ENCODE measurements around the gene TJP3.

DNA sequence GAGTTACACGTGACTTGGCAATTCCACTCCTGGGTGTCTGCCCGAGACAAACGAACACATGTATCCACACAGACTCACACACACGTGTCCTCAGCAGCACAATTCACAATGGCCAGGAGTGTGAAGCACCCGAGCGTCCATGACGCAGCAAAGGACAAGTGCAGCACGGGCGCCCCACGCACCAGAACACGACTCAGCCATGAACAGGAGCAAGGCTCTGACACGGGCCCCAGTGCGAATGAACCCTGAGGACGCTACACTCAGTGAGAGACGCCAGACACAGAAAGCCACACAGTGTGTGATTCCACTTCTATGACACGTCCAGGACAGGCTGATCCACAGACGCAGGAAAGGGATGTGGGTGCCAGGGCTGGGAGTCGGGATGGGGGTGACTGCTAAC is 44.3 kb upstream of the TJP3 start:
- TF ChIP-seq, protein P1, sequence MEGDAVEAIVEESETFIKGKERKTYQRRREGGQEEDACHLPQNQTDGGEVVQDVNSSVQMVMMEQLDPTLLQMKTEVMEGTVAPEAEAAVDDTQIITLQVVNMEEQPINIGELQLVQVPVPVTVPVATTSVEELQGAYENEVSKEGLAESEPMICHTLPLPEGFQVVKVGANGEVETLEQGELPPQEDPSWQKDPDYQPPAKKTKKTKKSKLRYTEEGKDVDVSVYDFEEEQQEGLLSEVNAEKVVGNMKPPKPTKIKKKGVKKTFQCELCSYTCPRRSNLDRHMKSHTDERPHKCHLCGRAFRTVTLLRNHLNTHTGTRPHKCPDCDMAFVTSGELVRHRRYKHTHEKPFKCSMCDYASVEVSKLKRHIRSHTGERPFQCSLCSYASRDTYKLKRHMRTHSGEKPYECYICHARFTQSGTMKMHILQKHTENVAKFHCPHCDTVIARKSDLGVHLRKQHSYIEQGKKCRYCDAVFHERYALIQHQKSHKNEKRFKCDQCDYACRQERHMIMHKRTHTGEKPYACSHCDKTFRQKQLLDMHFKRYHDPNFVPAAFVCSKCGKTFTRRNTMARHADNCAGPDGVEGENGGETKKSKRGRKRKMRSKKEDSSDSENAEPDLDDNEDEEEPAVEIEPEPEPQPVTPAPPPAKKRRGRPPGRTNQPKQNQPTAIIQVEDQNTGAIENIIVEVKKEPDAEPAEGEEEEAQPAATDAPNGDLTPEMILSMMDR (conservative IDR thresholded peaks at IDR 0.05; ENCODE audit: low read depth, low read length) = no peak
- no peak for TF ChIP-seq EZH2 (IDR thresholded peaks at IDR 0.05; ENCODE audit: borderline replicate concordance, low read depth, low read length, poor library complexity, severe bottlenecking)
